HG03097 (cell line): Measurements from ENCODE around the gene PRDM16.

Source experiments
- ATAC-seq: cut with Tn5 transposase; IDR thresholded peaks from one replicate; pipeline ENCODE4 v1.9.1; 2021; ENCODE audit not compliant: unreplicated experiment, low FRiP score

PRDM16 gene

GRCh38 chr1:3378411-3379208 lies 309.6 kb downstream of the PRDM16 start:
- no peak for ATAC-seq

- no peak for ATAC-seq
Measured at GRCh38 chr1:3379934-3380333, 310.9 kb downstream of the PRDM16 start.

GRCh38 chr1:3380469-3380868 lies 311.5 kb downstream of the PRDM16 start:
- no peak for ATAC-seq

- no peak for ATAC-seq
Measured at GRCh38 chr1:3381901-3382300, 312.9 kb downstream of the PRDM16 start.

GRCh38 chr1:3382326-3383057 lies 313.5 kb downstream of the PRDM16 start:
- ATAC-seq = no peak

GRCh38 chr1:3383679-3384078 lies 314.7 kb downstream of the PRDM16 start:
- ATAC-seq = no peak

GRCh38 chr1:3384407-3384806 lies 315.4 kb downstream of the PRDM16 start:
- no peak for ATAC-seq

- ATAC-seq = no peak
Measured at GRCh38 chr1:3386205-3387002, 317.4 kb downstream of the PRDM16 start.

- ATAC-seq = no peak
Measured at GRCh38 chr1:3387401-3387800, 318.4 kb downstream of the PRDM16 start.

GRCh38 chr1:3389093-3389833 lies 320.3 kb downstream of the PRDM16 start:
- ATAC-seq = no peak

GRCh38 chr1:3390291-3390690 lies 321.3 kb downstream of the PRDM16 start:
- no peak for ATAC-seq

- ATAC-seq = no peak
Measured at GRCh38 chr1:3391711-3392110, 322.7 kb downstream of the PRDM16 start.

GRCh38 chr1:3393024-3393986 lies 324.3 kb downstream of the PRDM16 start:
- no peak for ATAC-seq

- no peak for ATAC-seq
Measured at GRCh38 chr1:3393987-3394920, 325.3 kb downstream of the PRDM16 start.

GRCh38 chr1:3396411-3396810 lies 327.4 kb downstream of the PRDM16 start:
- ATAC-seq = no peak

GRCh38 chr1:3397311-3397710 lies 328.3 kb downstream of the PRDM16 start:
- no peak for ATAC-seq

GRCh38 chr1:3398396-3399140 lies 329.6 kb downstream of the PRDM16 start:
- no peak for ATAC-seq

GRCh38 chr1:3399732-3400131 lies 330.7 kb downstream of the PRDM16 start:
- ATAC-seq = no peak
